ENCODE measurements around the gene LYRM2.

Gene LYRM2

GRCh38 chr6:89619567-89619966, 19.0 kb downstream of the LYRM2 start:
- no peaks in the 10 kb centered on the region for H3K4me1 Mint-ChIP-seq (ENCODE audit: low read depth)
- H3K27me3 Mint-ChIP-seq = no peaks in the 10 kb centered on the region
- H3K9me3 Mint-ChIP-seq (ENCODE audit: low read depth) = no peaks in the 10 kb centered on the region
- H3K4me3 Mint-ChIP-seq = no peak overlapping the region
- no peak overlapping the region for H3K27ac Mint-ChIP-seq
- no peaks in the 10 kb centered on the region for H3K36me3 Mint-ChIP-seq

GRCh38 chr6:89618026-89618425, 20.5 kb downstream of the LYRM2 start:
- H3K36me3 Mint-ChIP-seq = no peaks in the 10 kb centered on the region
- H3K4me3 Mint-ChIP-seq = no peak overlapping the region
- H3K9me3 Mint-ChIP-seq (ENCODE audit: low read depth) = no peaks in the 10 kb centered on the region
- no peaks in the 10 kb centered on the region for H3K4me1 Mint-ChIP-seq (ENCODE audit: low read depth)
- H3K27me3 Mint-ChIP-seq = no peaks in the 10 kb centered on the region
- H3K27ac Mint-ChIP-seq = no peak overlapping the region

GRCh38 chr6:89616531-89616930, 22.0 kb downstream of the LYRM2 start:
- Mint-ChIP-seq H3K9me3 (ENCODE audit: low read depth) (no peaks in the 10 kb centered on the region), H3K4me1 (ENCODE audit: low read depth) (no peaks in the 10 kb centered on the region), H3K36me3 (no peaks in the 10 kb centered on the region), H3K27ac (no peak overlapping the region), H3K4me3 (no peak overlapping the region), H3K27me3 (no peaks in the 10 kb centered on the region)

- Mint-ChIP-seq H3K4me3 (no peak overlapping the region), H3K27ac (no peak overlapping the region), H3K27me3 (no peaks in the 10 kb centered on the region), H3K4me1 (ENCODE audit: low read depth) (no peaks in the 10 kb centered on the region), H3K36me3 (no peaks in the 10 kb centered on the region), H3K9me3 (ENCODE audit: low read depth) (no peaks in the 10 kb centered on the region)
Observed at GRCh38 chr6:89615882-89616281, 22.7 kb downstream of the LYRM2 start.

- no peak overlapping the region for H3K27ac Mint-ChIP-seq
- no peaks in the 10 kb centered on the region for H3K4me1 Mint-ChIP-seq (ENCODE audit: low read depth)
- no peaks in the 10 kb centered on the region for H3K9me3 Mint-ChIP-seq (ENCODE audit: low read depth)
- H3K4me3 Mint-ChIP-seq = no peak overlapping the region
- H3K27me3 Mint-ChIP-seq = no peaks in the 10 kb centered on the region
- no peaks in the 10 kb centered on the region for H3K36me3 Mint-ChIP-seq
Observed at GRCh38 chr6:89613790-89614189, 24.8 kb downstream of the LYRM2 start.

- Mint-ChIP-seq H3K27ac (no peak overlapping the region), H3K4me3 (no peak overlapping the region), H3K4me1 (ENCODE audit: low read depth) (no peaks in the 10 kb centered on the region), H3K9me3 (ENCODE audit: low read depth) (no peaks in the 10 kb centered on the region), H3K27me3 (no peaks in the 10 kb centered on the region), H3K36me3 (no peaks in the 10 kb centered on the region)
Observed at GRCh38 chr6:89612121-89612520, 26.4 kb downstream of the LYRM2 start.

GRCh38 chr6:89611666-89612065, 26.9 kb downstream of the LYRM2 start:
- no peak overlapping the region for H3K4me3 Mint-ChIP-seq
- H3K9me3 Mint-ChIP-seq (ENCODE audit: low read depth) = no peaks in the 10 kb centered on the region
- no peak overlapping the region for H3K27ac Mint-ChIP-seq
- H3K36me3 Mint-ChIP-seq = no peaks in the 10 kb centered on the region
- no peaks in the 10 kb centered on the region for H3K4me1 Mint-ChIP-seq (ENCODE audit: low read depth)
- no peaks in the 10 kb centered on the region for H3K27me3 Mint-ChIP-seq

- no peaks in the 10 kb centered on the region for H3K9me3 Mint-ChIP-seq (ENCODE audit: low read depth)
- H3K36me3 Mint-ChIP-seq = no peaks in the 10 kb centered on the region
- no peaks in the 10 kb centered on the region for H3K4me1 Mint-ChIP-seq (ENCODE audit: low read depth)
- H3K27ac Mint-ChIP-seq = no peak overlapping the region
- H3K27me3 Mint-ChIP-seq = no peaks in the 10 kb centered on the region
- H3K4me3 Mint-ChIP-seq = no peak overlapping the region
Observed at GRCh38 chr6:89610149-89610642, 28.4 kb downstream of the LYRM2 start.

- no peak overlapping the region for H3K27ac Mint-ChIP-seq
- no peak overlapping the region for H3K4me3 Mint-ChIP-seq
- no peaks in the 10 kb centered on the region for H3K4me1 Mint-ChIP-seq (ENCODE audit: low read depth)
- no peaks in the 10 kb centered on the region for H3K36me3 Mint-ChIP-seq
- no peaks in the 10 kb centered on the region for H3K9me3 Mint-ChIP-seq (ENCODE audit: low read depth)
- no peaks in the 10 kb centered on the region for H3K27me3 Mint-ChIP-seq
Observed at GRCh38 chr6:89605861-89606260, 32.7 kb downstream of the LYRM2 start.

- Mint-ChIP-seq H3K4me1 (ENCODE audit: low read depth) (no peaks in the 10 kb centered on the region), H3K27ac (no peak overlapping the region), H3K9me3 (ENCODE audit: low read depth) (no peaks in the 10 kb centered on the region), H3K27me3 (no peaks in the 10 kb centered on the region), H3K4me3 (no peak overlapping the region), H3K36me3 (no peaks in the 10 kb centered on the region)
Observed at GRCh38 chr6:89604653-89605052, 33.9 kb downstream of the LYRM2 start.

- Mint-ChIP-seq H3K27me3 (no peaks in the 10 kb centered on the region), H3K4me1 (ENCODE audit: low read depth) (no peaks in the 10 kb centered on the region), H3K4me3 (no peak overlapping the region), H3K27ac (no peak overlapping the region), H3K9me3 (ENCODE audit: low read depth) (no peaks in the 10 kb centered on the region), H3K36me3 (peaks cover 3% of the 10 kb centered on the region)
Observed at GRCh38 chr6:89602166-89602565, 36.4 kb downstream of the LYRM2 start.

- Mint-ChIP-seq H3K27me3 (no peaks in the 10 kb centered on the region), H3K4me1 (ENCODE audit: low read depth) (peaks cover 17% of the 10 kb centered on the region), H3K27ac (no peak overlapping the region)
Observed at GRCh38 chr6:89599727-89600126, 38.8 kb downstream of the LYRM2 start.

GRCh38 chr6:89597988-89598387, 40.6 kb downstream of the LYRM2 start:
- H3K36me3 Mint-ChIP-seq = peaks cover 7% of the 10 kb centered on the region
- no peaks in the 10 kb centered on the region for H3K27me3 Mint-ChIP-seq
- no peak overlapping the region for H3K27ac Mint-ChIP-seq
- no peak overlapping the region for H3K4me3 Mint-ChIP-seq
- no peaks in the 10 kb centered on the region for H3K9me3 Mint-ChIP-seq (ENCODE audit: low read depth)
- peaks cover 17% of the 10 kb centered on the region for H3K4me1 Mint-ChIP-seq (ENCODE audit: low read depth)

More at GRCh38 chr6:89599727-89600126, 38.8 kb downstream of the LYRM2 start:
- Mint-ChIP-seq H3K4me3 (no peak overlapping the region), H3K36me3 (peaks cover 7% of the 10 kb centered on the region), H3K9me3 (ENCODE audit: low read depth) (no peaks in the 10 kb centered on the region)

GRCh38 chr6:89597372-89597771, 41.2 kb downstream of the LYRM2 start:
- H3K9me3 Mint-ChIP-seq (ENCODE audit: low read depth) = no peaks in the 10 kb centered on the region
- no peak overlapping the region for H3K4me3 Mint-ChIP-seq
- H3K4me1 Mint-ChIP-seq (ENCODE audit: low read depth) = peaks cover 17% of the 10 kb centered on the region
- H3K27me3 Mint-ChIP-seq = no peaks in the 10 kb centered on the region
- peaks cover 7% of the 10 kb centered on the region for H3K36me3 Mint-ChIP-seq
- H3K27ac Mint-ChIP-seq = no peak overlapping the region

GRCh38 chr6:89596484-89596883, 42.1 kb downstream of the LYRM2 start:
- peak overlapping the region; percentile 80 for H3K27ac Mint-ChIP-seq
- peaks cover 17% of the 10 kb centered on the region for H3K4me1 Mint-ChIP-seq (ENCODE audit: low read depth)
- H3K27me3 Mint-ChIP-seq = no peaks in the 10 kb centered on the region
- H3K4me3 Mint-ChIP-seq = no peak overlapping the region
- H3K9me3 Mint-ChIP-seq (ENCODE audit: low read depth) = no peaks in the 10 kb centered on the region
- peaks cover 7% of the 10 kb centered on the region for H3K36me3 Mint-ChIP-seq

GRCh38 chr6:89596056-89596455, 42.5 kb downstream of the LYRM2 start:
- Mint-ChIP-seq H3K27ac (peak overlapping the region; percentile 80), H3K27me3 (no peaks in the 10 kb centered on the region), H3K4me1 (ENCODE audit: low read depth) (peaks cover 17% of the 10 kb centered on the region), H3K9me3 (ENCODE audit: low read depth) (no peaks in the 10 kb centered on the region), H3K36me3 (peaks cover 7% of the 10 kb centered on the region), H3K4me3 (no peak overlapping the region)
